Glutamatergic neuron (in vitro differentiated cells): ENCODE results near the gene ZNF683. TPM values are rescaled to one million over a fixed set of nuclear protein-coding genes. Genes with fewer than 3 reads are reported as not detected.
A peak's percentile ranks its signal among the peaks of the same experiment; 100 is the strongest.

Experiments
- DNase-seq: peaks from one replicate; pipeline ENCODE4 v3.0.0; 2022
- H3K27ac Mint-ChIP-seq: one replicate; pipeline ENCODE4 v1.8.0; 2020; ENCODE audit warnings: mild to moderate bottlenecking, mixed read lengths, inconsistent platforms; ENCODE audit not compliant: unreplicated experiment
- H3K27me3 Mint-ChIP-seq: one replicate; pipeline ENCODE4 v1.8.0; 2020; ENCODE audit warnings: mild to moderate bottlenecking, moderate library complexity, mixed read lengths, inconsistent platforms; ENCODE audit not compliant: unreplicated experiment
- H3K36me3 Mint-ChIP-seq: one replicate; pipeline ENCODE4 v1.8.0; 2020; ENCODE audit warnings: mild to moderate bottlenecking, mixed read lengths, inconsistent platforms; ENCODE audit not compliant: unreplicated experiment
- H3K4me1 Mint-ChIP-seq: one replicate; pipeline ENCODE4 v1.8.0; 2020; ENCODE audit warnings: mild to moderate bottlenecking, low read depth, mixed read lengths, inconsistent platforms; ENCODE audit not compliant: unreplicated experiment
- H3K4me3 Mint-ChIP-seq: one replicate; pipeline ENCODE4 v1.8.0; 2020; ENCODE audit warnings: mild to moderate bottlenecking, mixed read lengths, inconsistent platforms; ENCODE audit not compliant: unreplicated experiment
- H3K9me3 Mint-ChIP-seq: one replicate; pipeline ENCODE4 v1.8.0; 2020; ENCODE audit warnings: mild to moderate bottlenecking, moderate library complexity, mixed read lengths, inconsistent platforms; ENCODE audit not compliant: unreplicated experiment
- CTCF ChIP-seq: fragments of 200-600 bp; sonication (generic); IDR thresholded peaks from one replicate; pipeline ENCODE4 v1.5.0; 2021; ENCODE audit not compliant: partially characterized antibody, unreplicated experiment
- total RNA-seq: library from RNA; stranded (reverse); fragmentation: NEBNext Ultra II Directional; extraction: Animal tissue kit (Norgen Biotek cat#: 25700); gene quantifications from one replicate; pipeline ENCODE4 v1.2.1, GENCODE V29; 2021; ENCODE audit not compliant: unreplicated experiment

Gene ZNF683
- total RNA-seq, 1 donor from 2014 or later: not detected

GRCh38 chr1:26359981-26360806 lies 12.4 kb downstream of the ZNF683 start:
- Mint-ChIP-seq H3K27me3 (peaks cover 17% of the 10 kb centered on the region), H3K27ac (no peak overlapping the region), H3K9me3 (peaks cover 3% of the 10 kb centered on the region), H3K4me1 (peaks cover 11% of the 10 kb centered on the region), H3K36me3 (no peaks in the 10 kb centered on the region), H3K4me3 (peak overlapping the region; percentile 65)
- DNase-seq: peak; percentile 72
- TF ChIP-seq CTCF: no peak

GRCh38 chr1:26358411-26359384 lies 13.9 kb downstream of the ZNF683 start:
- Mint-ChIP-seq H3K27me3 (peaks cover 17% of the 10 kb centered on the region), H3K4me3 (no peak overlapping the region), H3K36me3 (no peaks in the 10 kb centered on the region), H3K4me1 (peaks cover 11% of the 10 kb centered on the region), H3K27ac (no peak overlapping the region), H3K9me3 (peaks cover 3% of the 10 kb centered on the region)
- no peak for TF ChIP-seq CTCF
- DNase-seq: no peak

- no peak overlapping the region for H3K4me3 Mint-ChIP-seq
- peaks cover 5% of the 10 kb centered on the region for H3K9me3 Mint-ChIP-seq
- no peaks in the 10 kb centered on the region for H3K36me3 Mint-ChIP-seq
- no peak overlapping the region for H3K27ac Mint-ChIP-seq
- H3K4me1 Mint-ChIP-seq: peaks cover 11% of the 10 kb centered on the region
- H3K27me3 Mint-ChIP-seq: peaks cover 12% of the 10 kb centered on the region
- TF ChIP-seq CTCF: no peak
- DNase-seq: no peak
Observed at GRCh38 chr1:26357121-26357602, 15.4 kb downstream of the ZNF683 start.

- Mint-ChIP-seq H3K27ac (no peak overlapping the region), H3K9me3 (peaks cover 3% of the 10 kb centered on the region), H3K27me3 (peaks cover 10% of the 10 kb centered on the region), H3K4me3 (no peak overlapping the region), H3K36me3 (no peaks in the 10 kb centered on the region), H3K4me1 (peaks cover 11% of the 10 kb centered on the region)
- no peak for DNase-seq
- no peak for TF ChIP-seq CTCF
Observed at GRCh38 chr1:26356106-26356505, 16.4 kb downstream of the ZNF683 start.
